GM21717 (cell line): ENCODE results near the gene CCT5.

Source experiments
- ATAC-seq: cut with Tn5 transposase; IDR thresholded peaks from one replicate; pipeline ENCODE4 v1.9.1; 2021; ENCODE audit warnings: mild to moderate bottlenecking, moderate library complexity; ENCODE audit not compliant: unreplicated experiment

CCT5 gene

GRCh38 chr5:10249948-10250805, at the start of gene CCT5:
CCT5 (plus strand) TSS chr5:10250280; CDS start chr5:10250341, 61 bp downstream.
- ATAC-seq, result peak; percentile 77

GRCh38 chr5:10201223-10201868, 48.7 kb upstream of the CCT5 start:
- ATAC-seq, result no peak

- ATAC-seq, result no peak
These were observed 47.8 kb upstream of the CCT5 start for GRCh38 chr5:10202089-10202910.

DNA sequence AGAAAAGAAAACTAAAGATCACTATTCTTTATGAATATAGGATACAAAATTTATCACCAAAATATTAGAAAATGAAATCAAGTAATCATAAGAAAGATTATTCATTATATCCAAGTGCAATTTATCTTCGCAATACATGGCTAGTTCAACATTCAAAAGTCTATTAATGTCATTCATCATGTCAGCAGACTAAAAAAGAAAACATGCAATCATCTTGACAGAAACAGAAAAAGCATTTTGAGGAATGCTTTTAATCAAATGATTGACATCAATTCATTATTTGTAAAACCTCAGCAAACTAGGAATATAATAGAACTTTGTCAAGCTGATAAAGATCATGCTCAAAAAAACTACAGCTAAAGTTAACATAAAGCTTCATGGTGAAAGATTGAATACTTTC, 41.1 kb upstream of the CCT5 start:
- ATAC-seq, result no peak

DNA sequence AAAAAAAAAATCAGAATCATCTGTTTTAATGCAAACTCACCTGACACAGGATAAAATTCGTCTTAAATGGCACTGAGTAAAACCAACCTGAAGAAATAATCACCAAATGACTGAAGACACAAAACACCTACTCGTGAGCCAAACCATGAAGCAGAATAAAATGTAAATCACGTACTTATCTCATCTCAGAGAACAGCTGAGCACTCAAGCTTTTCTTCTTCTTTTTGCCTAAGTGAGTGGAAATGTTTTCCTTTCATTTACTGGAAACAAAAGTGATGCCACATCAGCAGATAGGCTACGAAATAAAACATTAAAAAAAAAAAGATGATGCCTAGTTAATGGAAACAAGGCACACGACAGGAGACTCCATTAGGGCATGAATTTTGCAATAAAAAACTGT, 36.8 kb upstream of the CCT5 start:
- ATAC-seq, result no peak

DNA sequence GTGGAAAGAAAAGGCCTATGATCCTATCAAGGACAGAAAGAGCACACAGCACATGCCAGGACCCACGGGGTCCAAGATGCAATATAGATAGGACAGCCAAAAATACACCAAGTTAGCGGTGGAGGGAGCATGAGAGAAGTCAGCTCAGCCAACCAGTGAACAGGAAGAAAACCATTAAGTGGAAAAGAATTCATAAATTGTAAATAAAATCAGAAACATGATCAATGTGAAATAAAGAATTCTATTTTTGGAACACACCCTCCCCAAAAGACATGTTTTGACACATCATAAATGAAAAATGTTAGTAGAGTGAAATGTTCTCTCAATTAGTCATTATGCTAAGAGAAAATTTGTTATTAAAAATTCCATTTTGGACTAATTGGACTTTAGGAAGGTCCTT, 36.0 kb upstream of the CCT5 start:
- ATAC-seq, result no peak

DNA sequence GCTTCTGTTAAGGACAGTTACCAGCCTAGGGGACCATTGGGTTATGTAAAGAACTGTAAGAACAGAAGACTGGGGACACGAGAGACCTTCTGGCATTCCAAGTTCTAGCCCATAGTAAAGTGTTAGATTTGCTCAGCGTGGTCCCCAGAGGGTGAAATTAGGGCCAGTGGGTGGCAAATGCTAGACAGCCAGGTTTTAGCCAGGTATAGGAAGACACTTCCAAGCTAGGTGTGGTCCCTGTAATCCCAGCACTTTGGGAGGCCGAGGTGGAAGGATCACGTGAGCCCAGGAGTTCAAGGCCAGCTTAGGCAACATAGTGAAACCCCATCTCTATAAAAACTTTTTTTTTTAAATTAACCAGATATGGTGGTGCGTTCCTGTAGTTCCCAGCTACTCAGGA, 34.7 kb upstream of the CCT5 start:
- no peak for ATAC-seq

- ATAC-seq, result no peak
These were observed 34.0 kb upstream of the CCT5 start for GRCh38 chr5:10216107-10216506.

GRCh38 chr5:10218658-10219057, 31.4 kb upstream of the CCT5 start:
- ATAC-seq, result no peak

GRCh38 chr5:10219068-10219467, 31.0 kb upstream of the CCT5 start:
- ATAC-seq, result no peak

DNA sequence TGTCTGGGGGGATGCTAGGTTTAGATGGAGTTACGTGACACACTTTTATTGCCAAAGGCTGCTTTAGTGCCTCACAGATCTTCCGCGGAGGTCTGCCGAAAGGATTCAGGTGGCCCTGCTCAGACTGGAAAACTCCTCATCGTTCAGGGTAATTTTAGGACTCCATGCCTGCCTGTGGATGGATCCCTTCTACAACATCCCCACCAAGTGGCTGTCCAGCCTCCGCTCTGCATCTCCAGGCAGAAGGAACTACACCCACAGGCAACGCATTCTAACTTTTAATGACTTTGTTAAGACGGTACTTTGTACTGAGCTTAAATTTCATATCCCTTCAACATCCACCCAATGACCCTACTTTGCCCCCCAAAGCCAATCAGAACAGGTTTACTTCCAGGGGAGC, 29.8 kb upstream of the CCT5 start:
- no peak for ATAC-seq

GRCh38 chr5:10222326-10222725, 27.8 kb upstream of the CCT5 start:
- ATAC-seq, result no peak

GRCh38 chr5:10227379-10227778, 22.7 kb upstream of the CCT5 start:
- ATAC-seq, result no peak

DNA sequence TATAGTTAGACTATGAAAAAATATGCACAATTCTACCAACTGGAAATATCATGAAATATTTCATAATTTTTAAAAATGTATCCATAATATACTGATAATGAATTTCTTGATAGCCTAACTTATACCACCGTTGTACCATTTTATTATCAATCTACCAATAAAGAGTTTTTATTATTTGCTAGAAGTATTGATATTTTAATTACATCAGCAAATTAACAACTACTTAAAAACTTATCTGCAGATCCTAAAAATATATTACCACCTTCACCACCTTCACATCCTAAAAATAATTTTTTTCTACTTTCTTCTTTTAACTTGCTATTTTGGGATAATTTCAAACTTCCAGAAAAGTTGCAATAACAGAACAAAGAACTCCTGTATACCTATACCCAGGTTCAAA, 21.8 kb upstream of the CCT5 start:
- ATAC-seq, result no peak

- ATAC-seq, result no peak
These were observed 20.6 kb upstream of the CCT5 start for GRCh38 chr5:10229306-10230048.

DNA sequence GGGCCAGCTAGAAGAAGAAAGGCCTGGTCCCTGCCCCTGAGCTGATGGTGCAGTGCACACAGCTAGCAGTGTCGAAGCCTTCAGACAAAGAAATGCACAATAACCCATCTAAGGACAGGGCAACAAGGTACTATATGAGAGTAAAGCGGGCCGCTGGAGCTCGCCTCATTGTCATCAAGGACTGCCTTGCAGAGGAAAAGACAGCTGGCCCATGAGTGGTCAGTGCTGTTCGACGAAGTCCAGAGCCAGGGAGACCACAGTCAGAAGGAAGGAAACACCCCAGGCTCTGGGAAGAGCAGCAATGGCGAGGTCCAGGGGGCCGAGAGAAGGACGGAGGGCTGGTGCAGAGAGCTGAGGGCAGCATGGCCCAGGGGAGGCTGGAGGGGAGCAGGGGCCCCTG, 17.7 kb upstream of the CCT5 start:
- ATAC-seq, result no peak

- ATAC-seq, result no peak
These were observed 17.1 kb upstream of the CCT5 start for GRCh38 chr5:10233011-10233410.

DNA sequence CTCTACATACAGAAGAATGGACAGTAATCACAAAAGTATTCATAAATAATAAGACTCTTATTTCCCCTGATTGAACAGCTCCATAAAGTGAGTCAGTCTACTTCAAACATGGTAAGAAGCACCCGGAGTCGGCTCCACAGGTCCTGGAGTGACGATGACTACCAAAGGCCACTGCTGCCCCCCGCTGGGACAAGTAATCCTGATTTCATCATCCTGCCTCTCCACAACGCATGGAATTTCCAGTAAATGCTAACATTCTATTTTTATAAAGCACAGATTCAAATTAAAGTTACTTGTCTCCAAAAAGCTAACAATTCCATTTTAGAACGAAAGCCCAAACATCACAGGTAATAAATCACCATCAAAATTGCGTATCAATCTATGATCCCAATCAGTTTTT, 16.6 kb upstream of the CCT5 start:
- no peak for ATAC-seq

DNA sequence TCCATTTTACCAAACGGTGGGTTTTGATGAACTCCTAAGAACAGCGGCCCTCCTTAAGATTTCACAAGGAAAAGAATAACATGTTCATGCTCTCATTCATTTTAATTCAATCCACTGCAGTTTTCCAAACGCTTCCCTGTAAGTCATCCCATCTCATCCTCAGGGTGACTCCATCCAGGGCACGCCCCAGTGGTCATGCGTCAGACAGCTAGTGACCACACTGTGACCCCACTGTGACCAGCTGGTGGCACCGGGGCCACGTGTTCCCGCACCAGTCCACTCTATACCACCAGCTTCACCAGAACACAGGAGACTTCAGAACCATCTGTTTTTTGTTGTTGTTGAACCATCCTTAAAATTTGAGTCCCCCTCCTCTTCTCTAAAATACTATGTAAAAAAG, 14.7 kb upstream of the CCT5 start:
- no peak for ATAC-seq

- ATAC-seq, result no peak
These were observed 6.3 kb upstream of the CCT5 start for GRCh38 chr5:10243660-10244240.
